GM19238 (cell line): ENCODE measurements around the gene NPM1.

ENCODE experiments used
- DNase-seq: peaks from one replicate; pipeline ENCODE4 v3.0.0; 2011; ENCODE audit warnings: low spot score; ENCODE audit not compliant: insufficient read length

Gene NPM1

GRCh38 chr5:171449426-171449825 lies 61.8 kb downstream of the NPM1 start:
- DNase-seq = no peak

GRCh38 chr5:171450423-171451331 lies 63.0 kb downstream of the NPM1 start:
- DNase-seq = no peak

GRCh38 chr5:171451421-171451820 lies 63.8 kb downstream of the NPM1 start:
- DNase-seq = no peak

GRCh38 chr5:171453056-171453725 lies 65.5 kb downstream of the NPM1 start:
- no peak for DNase-seq

- DNase-seq = no peak
Measured at GRCh38 chr5:171453988-171454387, 66.3 kb downstream of the NPM1 start.

GRCh38 chr5:171454549-171454948 lies 66.9 kb downstream of the NPM1 start:
- no peak for DNase-seq

GRCh38 chr5:171455522-171455921 lies 67.9 kb downstream of the NPM1 start:
- no peak for DNase-seq

- DNase-seq = no peak
Measured at GRCh38 chr5:171457208-171457981, 69.7 kb downstream of the NPM1 start.

GRCh38 chr5:171459839-171460238 lies 72.2 kb downstream of the NPM1 start:
- DNase-seq = no peak
